Placental pericyte (primary cell): ENCODE data around the gene SETD9. TPM values are rescaled to one million over a fixed set of nuclear protein-coding genes. Genes with fewer than 3 reads are reported as not detected.

Source experiments
- total RNA-seq: library from RNA; depleted of rRNA; stranded (reverse); fragments of >200 nt; gene quantifications from 2 replicates; pipeline ENCODE4 v1.2.3, GENCODE V29; 2012

SETD9 gene, protein sequence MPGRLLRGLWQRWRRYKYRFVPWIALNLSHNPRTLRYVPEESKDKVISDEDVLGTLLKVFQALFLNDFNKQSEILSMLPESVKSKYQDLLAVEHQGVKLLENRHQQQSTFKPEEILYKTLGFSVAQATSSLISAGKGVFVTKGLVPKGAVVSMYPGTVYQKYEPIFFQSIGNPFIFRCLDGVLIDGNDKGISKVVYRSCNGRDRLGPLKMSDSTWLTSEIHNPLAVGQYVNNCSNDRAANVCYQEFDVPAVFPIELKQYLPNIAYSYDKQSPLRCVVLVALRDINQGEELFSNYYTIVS
- total RNA-seq = 8.1 and 10.5 TPM in 2 replicates

DNA sequence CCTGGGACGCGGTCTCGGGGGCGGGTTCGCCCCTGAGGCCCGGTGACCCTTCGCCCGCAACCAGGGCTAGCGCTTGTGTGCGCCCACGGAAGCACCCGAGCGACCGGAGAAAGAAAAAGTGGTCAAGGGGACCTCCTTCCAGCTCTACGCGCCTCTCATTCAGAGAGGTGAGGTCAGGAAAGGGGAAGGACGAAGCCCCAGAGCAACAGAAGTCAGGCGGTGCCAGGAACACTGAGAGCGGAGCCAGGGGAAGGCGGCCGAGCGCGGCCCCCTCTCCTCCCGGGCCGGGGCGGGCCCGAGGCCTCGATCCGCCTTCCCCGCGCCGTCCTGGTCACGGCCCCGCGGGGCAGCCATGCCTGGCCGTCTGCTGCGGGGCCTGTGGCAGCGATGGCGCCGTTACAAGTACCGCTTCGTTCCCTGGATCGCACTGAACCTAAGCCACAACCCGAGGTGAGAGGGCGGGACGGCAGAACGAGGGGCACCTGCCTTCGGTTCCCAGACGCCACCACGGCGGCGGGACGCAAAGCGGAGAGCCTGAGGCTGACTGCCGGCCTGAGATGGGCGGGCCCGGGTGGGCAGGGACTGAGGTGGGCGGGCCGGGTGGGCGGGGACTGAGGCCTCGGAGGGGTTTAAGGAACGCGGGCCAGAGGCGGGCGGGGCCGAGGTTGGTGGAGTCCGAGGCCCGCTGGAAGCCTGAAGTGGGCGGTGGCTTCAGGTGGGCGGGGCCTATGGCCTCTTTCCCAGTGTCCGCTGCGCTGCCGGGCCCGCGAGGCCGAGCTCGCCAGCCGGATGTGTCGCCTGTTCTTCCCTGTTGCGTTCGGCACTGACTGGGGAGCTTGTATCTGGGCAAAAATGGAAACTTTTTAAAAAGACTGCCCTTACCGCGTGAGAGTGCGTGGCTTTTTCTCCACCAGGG, at the start of gene SETD9:
SETD9 (plus strand) TSS at position 303 of the 916 bp plus-strand sequence; CDS start at position 353, 50 bp downstream.

DNA sequence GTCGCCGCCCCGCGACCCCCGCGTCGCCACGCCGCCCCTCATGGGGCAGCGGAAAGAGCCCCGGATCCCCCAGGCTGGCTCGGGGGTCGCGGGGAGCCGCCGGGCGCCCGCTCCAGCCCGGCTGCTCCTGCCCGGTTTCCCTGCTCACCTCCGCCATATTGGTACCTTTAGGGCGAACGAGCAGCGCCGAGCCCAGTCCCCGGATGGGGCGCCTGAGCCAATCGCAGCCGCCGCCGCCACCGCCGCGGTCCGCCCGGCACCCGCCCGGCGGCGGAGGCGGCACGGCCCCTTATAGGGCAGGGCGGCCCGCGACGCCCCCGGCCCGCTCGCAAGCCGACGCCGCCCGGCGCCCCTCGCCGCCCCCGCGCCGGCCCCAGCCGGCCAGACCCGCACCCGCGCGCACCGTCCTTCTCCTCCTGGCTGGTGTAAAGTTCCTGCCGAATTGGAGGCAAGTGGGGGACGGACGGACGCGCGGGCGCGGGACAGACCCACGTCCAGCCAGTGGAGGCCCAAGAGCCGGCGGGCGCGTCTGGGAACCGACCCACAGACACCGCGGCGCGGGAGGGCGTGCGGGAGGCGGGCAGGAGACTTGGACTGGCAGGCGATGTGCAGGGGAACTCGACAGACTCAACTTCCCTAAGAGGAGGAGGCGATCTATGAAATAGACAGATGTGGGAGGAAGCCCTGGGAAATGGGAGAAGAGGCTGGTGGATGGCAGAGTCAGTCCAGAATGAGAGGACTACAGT, 42.7 kb downstream of the SETD9 start, which contains the start of gene MIER3:
MIER3 (minus strand) TSS at position 178 of the 746 bp plus-strand sequence; CDS start at position 157, 21 bp downstream.

Other genes with a start within 250 kb of the SETD9 start
- 10.9 and 11.2 TPM in 2 replicates for gene MAP3K1, start 94.0 kb upstream of the SETD9 start, total RNA-seq
- gene MIER3, start 42.5 kb downstream of the SETD9 start, total RNA-seq = 17.3 and 20.0 TPM in 2 replicates